Activated CD8-positive, alpha-beta memory T cell treated with anti-CD3 and anti-CD28 coated beads for 48 hours (primary cell): ENCODE results near the gene ADGB.
"Not testable (repeated sequence)": the region's sequence is repeated elsewhere in the genome, so short reads cannot be mapped to it uniquely, and the experiment has no call there.

ENCODE experiments used
- DNase-seq, 3 experiments: peaks; one replicate each; pipeline ENCODE4 v3.0.0-alpha.2; 2020; ENCODE audit warnings: low read depth in 2 of 3, low spot score in 2 of 3

ADGB gene

GRCh38 chr6:146753306-146753705 lies 154.5 kb downstream of the ADGB start:
- no peak for DNase-seq

GRCh38 chr6:146767632-146768031 lies 168.9 kb downstream of the ADGB start:
- no peak for DNase-seq

- no peak for DNase-seq
Measured at GRCh38 chr6:146768722-146769121, 169.9 kb downstream of the ADGB start.

- no peak for DNase-seq
Measured at GRCh38 chr6:146770275-146770964, 171.6 kb downstream of the ADGB start.

- DNase-seq = no peak
Measured at GRCh38 chr6:146770965-146771735, 172.4 kb downstream of the ADGB start.

GRCh38 chr6:146775220-146775619 lies 176.4 kb downstream of the ADGB start:
- DNase-seq = no peak

GRCh38 chr6:146781836-146782235 lies 183.1 kb downstream of the ADGB start:
- no peak for DNase-seq

GRCh38 chr6:146785001-146785585 lies 186.3 kb downstream of the ADGB start:
- no peak for DNase-seq

GRCh38 chr6:146787876-146788508 lies 189.2 kb downstream of the ADGB start:
- DNase-seq = no peak

GRCh38 chr6:146790561-146791091 lies 191.9 kb downstream of the ADGB start:
- no peak for DNase-seq

GRCh38 chr6:146791930-146792329 lies 193.2 kb downstream of the ADGB start:
- DNase-seq = no peak

- not testable (repeated sequence) for DNase-seq
Measured at GRCh38 chr6:146793218-146793617, 194.4 kb downstream of the ADGB start.

- DNase-seq = no peak
Measured at GRCh38 chr6:146795479-146796133, 196.8 kb downstream of the ADGB start.

GRCh38 chr6:146803167-146803566 lies 204.4 kb downstream of the ADGB start:
- DNase-seq = not testable (repeated sequence)

GRCh38 chr6:146803601-146804000 lies 204.8 kb downstream of the ADGB start:
- no peak for DNase-seq

GRCh38 chr6:146805546-146806325 lies 207.0 kb downstream of the ADGB start:
- DNase-seq = no peak

- not testable (repeated sequence) for DNase-seq
Measured at GRCh38 chr6:146809014-146809413, 210.2 kb downstream of the ADGB start.

- not testable (repeated sequence) for DNase-seq
Measured at GRCh38 chr6:146812811-146813321, 214.1 kb downstream of the ADGB start.

GRCh38 chr6:146813554-146813953 lies 214.8 kb downstream of the ADGB start:
- no peak for DNase-seq
